Activated CD4-positive, CD25-positive, alpha-beta regulatory T cell treated with anti-CD3 and anti-CD28 coated beads, Interleukin-2, amount 50 U/mL, for 72 hours (primary cell): ENCODE data around the gene SPATA25.

Experiments used
- DNase-seq: peaks from one replicate; pipeline ENCODE4 v3.0.0; 2021

SPATA25 gene

DNA sequence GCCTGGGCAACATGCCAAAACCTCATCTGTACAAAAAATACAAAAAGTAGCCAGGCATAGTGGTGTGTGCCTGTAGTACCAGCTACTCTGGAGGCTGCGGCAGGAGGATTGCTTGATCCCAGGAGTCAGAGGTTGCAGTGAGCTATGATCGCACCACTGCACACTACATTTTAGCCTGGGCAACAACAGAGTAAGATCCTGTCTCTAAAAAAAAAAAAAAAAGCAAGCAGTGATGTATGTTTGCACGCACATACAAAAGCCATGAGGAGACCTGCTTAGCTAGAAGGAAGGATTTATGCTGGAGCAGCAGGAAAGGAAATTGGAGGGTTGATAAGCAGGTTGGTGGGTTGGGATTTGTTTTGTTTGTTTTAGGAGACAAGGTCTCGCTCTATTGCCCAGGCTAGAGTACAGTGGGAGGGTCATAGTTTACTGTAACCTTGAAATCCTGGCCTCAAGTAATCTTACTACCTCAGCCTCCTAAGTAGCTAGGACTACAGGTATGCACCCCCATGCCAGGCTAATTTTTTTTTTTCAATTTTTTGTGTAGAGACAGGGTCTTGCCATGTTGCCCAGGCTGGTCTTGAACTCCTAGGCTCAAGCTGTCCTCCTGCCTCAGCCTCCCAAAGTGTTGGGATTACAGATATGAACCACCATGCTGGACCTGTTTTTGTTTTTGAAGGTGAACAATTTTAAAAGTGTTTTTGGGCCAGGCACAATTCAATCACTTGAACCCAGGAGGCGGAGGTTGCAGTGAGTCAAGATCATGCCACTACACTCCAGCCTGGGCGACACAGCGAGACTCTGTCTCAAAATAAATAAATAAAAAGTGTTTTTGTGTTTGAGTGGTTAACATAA lies 26.0 kb downstream of the SPATA25 start:
- no peak for DNase-seq

GRCh38 chr20:45860560-45861220 lies 26.7 kb downstream of the SPATA25 start:
- DNase-seq, result no peak

GRCh38 chr20:45859916-45860315 lies 27.5 kb downstream of the SPATA25 start:
- no peak for DNase-seq

GRCh38 chr20:45857882-45858216 lies 29.6 kb downstream of the SPATA25 start:
- no peak for DNase-seq

GRCh38 chr20:45857114-45857881 lies 30.1 kb downstream of the SPATA25 start, which contains the start of the genes ACOT8 and ZSWIM3:
ACOT8 (minus strand) TSS chr20:45857392; CDS start chr20:45857315, 77 bp downstream.
ZSWIM3 (plus strand) TSS chr20:45857614; CDS start chr20:45857826, 212 bp downstream.
- DNase-seq, result peak; percentile 82

DNA sequence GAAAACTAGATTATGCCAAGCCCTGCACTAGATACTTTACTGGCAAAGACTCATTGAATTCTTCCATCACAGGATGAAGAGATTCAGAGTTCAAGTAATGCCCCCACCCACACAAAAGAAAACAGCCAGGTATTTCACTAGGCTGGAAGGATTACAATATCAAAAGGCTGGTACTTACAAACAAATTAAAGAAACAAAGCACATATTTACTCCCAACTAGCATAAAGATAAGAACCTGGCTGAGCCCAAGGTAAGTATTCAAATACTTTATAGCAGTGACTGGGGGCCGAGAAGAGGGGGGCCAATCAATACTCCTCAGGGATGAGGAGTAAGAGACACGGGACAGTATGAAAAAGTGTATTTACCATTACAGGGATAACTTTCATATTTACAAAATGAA lies 33.9 kb downstream of the SPATA25 start:
- no peak for DNase-seq

GRCh38 chr20:45852326-45852725 lies 35.1 kb downstream of the SPATA25 start:
- no peak for DNase-seq

- DNase-seq, result no peak
Measured at GRCh38 chr20:45851501-45851900, 35.9 kb downstream of the SPATA25 start.

GRCh38 chr20:45850926-45851325 lies 36.5 kb downstream of the SPATA25 start:
- DNase-seq, result no peak

DNA sequence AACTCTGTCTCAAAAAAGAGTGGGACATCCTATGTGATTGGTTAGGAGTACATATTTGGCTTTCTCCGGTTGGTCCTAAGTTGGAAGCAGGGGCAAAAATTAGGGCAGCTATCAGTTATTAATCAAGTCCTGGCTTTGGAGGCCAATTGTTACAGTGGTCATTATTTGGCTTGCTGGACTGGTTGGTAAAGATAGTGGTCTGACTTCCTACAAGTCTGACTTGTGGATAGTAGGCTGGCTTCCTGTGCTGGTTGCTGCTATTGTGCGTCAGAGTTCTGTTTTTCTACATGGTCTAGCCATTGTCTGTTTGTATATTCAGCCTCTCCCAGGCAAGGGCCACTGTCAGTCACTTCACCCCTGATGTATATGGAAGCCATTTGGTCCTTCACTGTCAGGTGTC lies 37.2 kb downstream of the SPATA25 start:
- DNase-seq, result no peak

GRCh38 chr20:45848969-45849582 lies 38.3 kb downstream of the SPATA25 start:
- no peak for DNase-seq

GRCh38 chr20:45848421-45848820 lies 39.0 kb downstream of the SPATA25 start:
- no peak for DNase-seq

GRCh38 chr20:45845452-45845851 lies 42.0 kb downstream of the SPATA25 start:
- no peak for DNase-seq

- DNase-seq, result no peak
Measured at GRCh38 chr20:45843506-45843905, 43.9 kb downstream of the SPATA25 start.

DNA sequence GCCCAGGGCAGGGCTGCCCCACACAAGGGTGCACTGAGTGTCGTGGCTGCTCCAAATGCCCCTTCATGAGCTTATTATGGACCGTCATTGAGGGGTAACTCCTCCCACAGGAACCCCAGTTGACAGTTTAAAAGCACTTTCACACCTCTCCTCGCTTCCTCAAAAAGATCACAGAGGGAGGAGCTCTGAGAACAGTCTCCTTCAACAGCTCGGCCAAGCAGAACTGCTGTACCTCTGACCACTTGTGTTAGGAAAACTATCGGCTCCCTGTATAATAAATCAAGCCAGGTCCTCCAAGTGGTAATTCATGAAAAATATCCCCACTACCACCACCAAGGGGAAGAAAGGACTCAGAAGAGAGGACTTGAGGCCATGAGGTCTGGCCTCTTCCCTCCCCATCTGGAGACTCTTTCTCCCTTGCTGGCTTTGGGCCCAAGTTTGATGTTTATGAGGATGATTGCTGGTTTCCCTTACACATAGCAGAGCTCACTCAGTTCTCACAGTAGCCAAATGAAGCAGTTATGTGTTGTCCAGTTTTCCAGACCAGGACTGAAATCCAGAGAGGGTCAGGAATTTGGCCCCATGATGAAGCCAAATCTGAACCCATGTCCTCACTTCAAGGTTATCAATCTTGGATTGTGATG lies 45.1 kb downstream of the SPATA25 start:
- no peak for DNase-seq

DNA sequence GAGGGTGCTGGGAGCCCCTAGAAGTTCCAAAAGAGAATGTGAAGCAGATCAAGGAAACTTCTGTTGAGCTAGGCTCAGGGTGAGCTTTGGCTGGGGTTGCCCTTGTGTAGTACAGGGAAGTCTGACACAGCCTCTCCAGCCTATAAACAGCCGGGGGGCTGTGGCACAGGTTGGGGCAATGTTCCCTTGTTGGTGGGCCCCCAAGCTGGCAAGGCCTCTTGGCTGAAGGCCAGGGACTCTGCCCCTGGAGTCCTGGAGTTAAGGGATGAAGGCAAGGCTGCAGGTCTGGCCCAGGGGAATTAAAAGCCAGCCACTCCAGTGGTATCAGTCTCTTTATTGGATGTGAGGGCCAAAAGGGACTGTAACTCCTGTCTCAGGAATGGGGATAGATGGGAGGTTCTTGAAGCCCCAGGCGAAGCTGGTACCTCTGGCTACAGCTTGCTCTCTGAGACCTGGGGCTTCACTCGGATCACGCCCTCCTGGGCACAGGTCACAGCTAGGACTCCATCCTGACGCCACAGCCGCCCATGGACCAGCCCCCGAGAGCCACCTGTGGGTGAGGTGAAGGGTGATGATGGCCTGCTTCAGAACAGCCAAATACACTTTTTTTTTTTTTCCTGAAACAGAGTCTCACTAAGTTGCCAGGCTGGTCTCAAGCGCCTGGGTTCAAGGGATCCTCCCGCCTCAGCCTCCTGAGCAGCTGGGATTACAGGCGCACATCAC lies 45.9 kb downstream of the SPATA25 start:
- no peak for DNase-seq

- DNase-seq, result no peak
Measured at GRCh38 chr20:45840700-45841198, 46.7 kb downstream of the SPATA25 start.

DNA sequence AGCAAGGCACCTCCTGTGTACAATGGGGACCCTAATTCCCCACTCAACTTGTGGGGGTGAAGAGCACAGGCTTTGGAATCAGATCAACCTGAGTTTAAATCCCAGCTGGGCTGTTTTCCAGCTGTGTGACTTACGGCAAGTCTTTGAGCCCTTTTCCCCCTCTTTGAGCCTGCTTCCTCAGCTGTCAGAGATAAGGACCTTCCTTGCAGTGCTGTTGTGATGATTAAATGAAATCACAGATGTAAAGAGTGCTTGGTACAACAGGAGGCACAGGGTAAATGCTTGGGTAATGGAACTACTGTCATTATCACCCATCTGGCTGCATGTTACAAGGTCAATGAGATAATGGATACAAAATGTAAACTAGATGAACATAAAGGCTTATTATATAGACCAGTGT lies 50.6 kb downstream of the SPATA25 start:
- no peak for DNase-seq
